ENCODE measurements around the gene ELK1.
A peak's percentile ranks its signal among the peaks of the same experiment; 100 is the strongest.

Gene ELK1

GRCh38 chrX:47618923-47619485 lies 31.4 kb downstream of the ELK1 start:
- H3K9me3 ChIP-seq (ENCODE audit: control insufficient read depth in 5 of 5, low read length in 5 of 5) = peaks cover 0 to 8% (median 0%) of the 10 kb centered on the region in 5 donors
- H3K27ac ChIP-seq (ENCODE audit: low read depth, low read length) = no peak overlapping the region
- no peaks in the 10 kb centered on the region for H3K36me3 ChIP-seq (ENCODE audit: control insufficient read depth in 5 of 5, insufficient read depth in 5 of 5, low read length in 5 of 5)
- H3K9ac ChIP-seq (ENCODE audit: low read length in 5 of 5) = no peak overlapping the region
- H3K4me3 ChIP-seq (ENCODE audit: low read depth in 1 of 5, low read length in 5 of 5) = peak overlapping the region in 1 of 5 donors; percentile 44
- peaks cover 0 to 9% (median 0%) of the 10 kb centered on the region in 5 donors for H3K4me1 ChIP-seq (ENCODE audit: control insufficient read depth in 5 of 5, insufficient read depth in 5 of 5, low read length in 5 of 5)
- peaks cover 0 to 26% (median 14%) of the 10 kb centered on the region in 5 donors for H3K27me3 ChIP-seq (ENCODE audit: control insufficient read depth in 5 of 5, insufficient read depth in 4 of 5, low read length in 5 of 5)

DNA sequence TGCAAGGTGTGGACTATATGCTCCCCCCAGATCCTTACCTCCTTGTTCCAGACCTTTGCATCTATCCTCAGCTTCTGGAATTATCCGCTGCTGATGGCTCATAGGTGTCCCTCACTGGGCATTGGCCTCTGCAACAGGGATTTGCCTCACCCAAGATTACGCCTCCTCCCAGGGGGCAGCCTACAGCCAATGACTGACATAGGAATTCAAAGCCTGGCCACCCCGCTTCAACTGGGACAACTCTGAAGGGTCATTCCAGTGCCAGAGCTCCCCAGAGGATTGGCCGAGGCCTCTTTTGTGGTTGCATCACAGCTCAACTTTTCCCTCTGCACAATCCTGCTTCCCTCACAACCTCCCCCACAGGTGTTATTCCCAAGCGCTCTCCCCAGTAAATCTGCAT lies 35.7 kb downstream of the ELK1 start:
- peaks cover 0 to 3% (median 0%) of the 10 kb centered on the region in 5 donors for H3K4me1 ChIP-seq (ENCODE audit: control insufficient read depth in 5 of 5, insufficient read depth in 5 of 5, low read length in 5 of 5)
- no peaks in the 10 kb centered on the region for H3K36me3 ChIP-seq (ENCODE audit: control insufficient read depth in 5 of 5, insufficient read depth in 5 of 5, low read length in 5 of 5)
- no peak overlapping the region for H3K4me3 ChIP-seq (ENCODE audit: low read depth in 1 of 5, low read length in 5 of 5)
- no peak overlapping the region for H3K9ac ChIP-seq (ENCODE audit: low read length in 5 of 5)
- H3K9me3 ChIP-seq (ENCODE audit: control insufficient read depth in 5 of 5, low read length in 5 of 5) = peaks cover 0 to 6% (median 0%) of the 10 kb centered on the region in 5 donors
- no peak overlapping the region for H3K27ac ChIP-seq (ENCODE audit: low read depth, low read length)
- H3K27me3 ChIP-seq (ENCODE audit: control insufficient read depth in 5 of 5, insufficient read depth in 4 of 5, low read length in 5 of 5) = peaks cover 0 to 19% (median 10%) of the 10 kb centered on the region in 5 donors

- Histone ChIP-seq H3K9me3 (ENCODE audit: control insufficient read depth in 5 of 5, low read length in 5 of 5) (peaks cover 0 to 6% (median 0%) of the 10 kb centered on the region in 5 donors), H3K4me3 (ENCODE audit: low read depth in 1 of 5, low read length in 5 of 5) (no peak overlapping the region), H3K27me3 (ENCODE audit: control insufficient read depth in 5 of 5, insufficient read depth in 4 of 5, low read length in 5 of 5) (peaks cover 0 to 22% (median 12%) of the 10 kb centered on the region in 5 donors), H3K9ac (ENCODE audit: low read length in 5 of 5) (no peak overlapping the region), H3K27ac (ENCODE audit: low read depth, low read length) (no peak overlapping the region), H3K36me3 (ENCODE audit: control insufficient read depth in 5 of 5, insufficient read depth in 5 of 5, low read length in 5 of 5) (no peaks in the 10 kb centered on the region), H3K4me1 (ENCODE audit: control insufficient read depth in 5 of 5, insufficient read depth in 5 of 5, low read length in 5 of 5) (no peaks in the 10 kb centered on the region)
Observed at GRCh38 chrX:47613082-47613481, 37.3 kb downstream of the ELK1 start.

DNA sequence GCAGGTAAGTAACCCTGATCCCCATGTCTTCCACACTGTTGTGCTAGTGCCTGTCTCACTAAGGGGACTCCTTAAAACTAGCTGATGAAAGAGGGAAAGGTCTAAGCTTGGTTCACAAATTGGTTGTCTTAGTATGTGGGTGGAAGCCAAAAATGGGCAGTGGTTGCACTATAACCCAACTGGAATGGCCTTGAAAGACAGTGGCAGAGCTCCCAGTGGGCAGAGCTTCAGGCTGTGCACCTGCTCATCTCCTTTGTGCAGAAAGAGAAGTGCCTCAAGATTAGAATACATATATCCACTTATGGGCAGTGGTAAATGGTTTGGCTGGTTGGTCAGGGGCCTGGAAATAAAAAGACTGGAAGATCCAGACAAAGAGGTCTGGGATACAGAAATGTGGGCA lies 37.9 kb downstream of the ELK1 start:
- peaks cover 0 to 22% (median 12%) of the 10 kb centered on the region in 5 donors for H3K27me3 ChIP-seq (ENCODE audit: control insufficient read depth in 5 of 5, insufficient read depth in 4 of 5, low read length in 5 of 5)
- H3K36me3 ChIP-seq (ENCODE audit: control insufficient read depth in 5 of 5, insufficient read depth in 5 of 5, low read length in 5 of 5) = no peaks in the 10 kb centered on the region
- H3K9me3 ChIP-seq (ENCODE audit: control insufficient read depth in 5 of 5, low read length in 5 of 5) = peaks cover 0 to 6% (median 0%) of the 10 kb centered on the region in 5 donors
- no peak overlapping the region for H3K27ac ChIP-seq (ENCODE audit: low read depth, low read length)
- H3K4me1 ChIP-seq (ENCODE audit: control insufficient read depth in 5 of 5, insufficient read depth in 5 of 5, low read length in 5 of 5) = no peaks in the 10 kb centered on the region
- no peak overlapping the region for H3K4me3 ChIP-seq (ENCODE audit: low read depth in 1 of 5, low read length in 5 of 5)
- H3K9ac ChIP-seq (ENCODE audit: low read length in 5 of 5) = no peak overlapping the region

- Histone ChIP-seq H3K27me3 (ENCODE audit: control insufficient read depth in 5 of 5, insufficient read depth in 4 of 5, low read length in 5 of 5) (peaks cover 0 to 22% (median 12%) of the 10 kb centered on the region in 5 donors), H3K9me3 (ENCODE audit: control insufficient read depth in 5 of 5, low read length in 5 of 5) (peaks cover 0 to 6% (median 0%) of the 10 kb centered on the region in 5 donors), H3K27ac (ENCODE audit: low read depth, low read length) (no peak overlapping the region), H3K4me1 (ENCODE audit: control insufficient read depth in 5 of 5, insufficient read depth in 5 of 5, low read length in 5 of 5) (no peaks in the 10 kb centered on the region), H3K36me3 (ENCODE audit: control insufficient read depth in 5 of 5, insufficient read depth in 5 of 5, low read length in 5 of 5) (no peaks in the 10 kb centered on the region), H3K9ac (ENCODE audit: low read length in 5 of 5) (no peak overlapping the region), H3K4me3 (ENCODE audit: low read depth in 1 of 5, low read length in 5 of 5) (no peak overlapping the region)
Observed at GRCh38 chrX:47611926-47612325, 38.4 kb downstream of the ELK1 start.

DNA sequence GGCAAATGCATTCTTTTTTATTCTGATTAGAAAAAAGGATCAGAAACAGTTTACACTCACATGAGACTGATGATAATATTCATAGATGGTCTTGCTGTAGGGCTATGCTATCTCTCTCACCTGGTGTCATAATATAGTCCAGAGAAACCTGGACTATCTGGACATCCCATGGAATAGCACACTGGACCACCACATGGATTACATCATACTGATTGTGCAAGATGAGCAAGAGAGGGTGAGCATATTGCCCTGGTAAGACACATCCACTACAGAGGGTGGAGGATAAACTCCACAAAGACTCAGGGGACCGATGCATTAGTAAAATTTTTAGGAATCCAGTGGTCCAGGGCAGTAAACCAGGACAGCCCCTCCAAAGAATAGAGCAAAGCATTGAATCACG lies 38.9 kb downstream of the ELK1 start:
- no peak overlapping the region for H3K27ac ChIP-seq (ENCODE audit: low read depth, low read length)

GRCh38 chrX:47610511-47610910 lies 39.9 kb downstream of the ELK1 start:
- Histone ChIP-seq H3K27ac (ENCODE audit: low read depth, low read length) (no peak overlapping the region), H3K9me3 (ENCODE audit: control insufficient read depth in 5 of 5, low read length in 5 of 5) (peaks cover 0 to 6% (median 0%) of the 10 kb centered on the region in 5 donors), H3K4me3 (ENCODE audit: low read depth in 1 of 5, low read length in 5 of 5) (no peak overlapping the region), H3K27me3 (ENCODE audit: control insufficient read depth in 5 of 5, insufficient read depth in 4 of 5, low read length in 5 of 5) (peaks cover 0 to 23% (median 10%) of the 10 kb centered on the region in 5 donors), H3K36me3 (ENCODE audit: control insufficient read depth in 5 of 5, insufficient read depth in 5 of 5, low read length in 5 of 5) (no peaks in the 10 kb centered on the region), H3K9ac (ENCODE audit: low read length in 5 of 5) (no peak overlapping the region), H3K4me1 (ENCODE audit: control insufficient read depth in 5 of 5, insufficient read depth in 5 of 5, low read length in 5 of 5) (no peaks in the 10 kb centered on the region)

More for the DNA sequence above, 38.9 kb downstream of the ELK1 start:
- H3K4me1 ChIP-seq (ENCODE audit: control insufficient read depth in 5 of 5, insufficient read depth in 5 of 5, low read length in 5 of 5) = no peaks in the 10 kb centered on the region
- H3K9ac ChIP-seq (ENCODE audit: low read length in 5 of 5) = no peak overlapping the region
- H3K4me3 ChIP-seq (ENCODE audit: low read depth in 1 of 5, low read length in 5 of 5) = no peak overlapping the region
- H3K27me3 ChIP-seq (ENCODE audit: control insufficient read depth in 5 of 5, insufficient read depth in 4 of 5, low read length in 5 of 5) = peaks cover 0 to 22% (median 12%) of the 10 kb centered on the region in 5 donors
- H3K9me3 ChIP-seq (ENCODE audit: control insufficient read depth in 5 of 5, low read length in 5 of 5) = peaks cover 0 to 6% (median 0%) of the 10 kb centered on the region in 5 donors
- no peaks in the 10 kb centered on the region for H3K36me3 ChIP-seq (ENCODE audit: control insufficient read depth in 5 of 5, insufficient read depth in 5 of 5, low read length in 5 of 5)

DNA sequence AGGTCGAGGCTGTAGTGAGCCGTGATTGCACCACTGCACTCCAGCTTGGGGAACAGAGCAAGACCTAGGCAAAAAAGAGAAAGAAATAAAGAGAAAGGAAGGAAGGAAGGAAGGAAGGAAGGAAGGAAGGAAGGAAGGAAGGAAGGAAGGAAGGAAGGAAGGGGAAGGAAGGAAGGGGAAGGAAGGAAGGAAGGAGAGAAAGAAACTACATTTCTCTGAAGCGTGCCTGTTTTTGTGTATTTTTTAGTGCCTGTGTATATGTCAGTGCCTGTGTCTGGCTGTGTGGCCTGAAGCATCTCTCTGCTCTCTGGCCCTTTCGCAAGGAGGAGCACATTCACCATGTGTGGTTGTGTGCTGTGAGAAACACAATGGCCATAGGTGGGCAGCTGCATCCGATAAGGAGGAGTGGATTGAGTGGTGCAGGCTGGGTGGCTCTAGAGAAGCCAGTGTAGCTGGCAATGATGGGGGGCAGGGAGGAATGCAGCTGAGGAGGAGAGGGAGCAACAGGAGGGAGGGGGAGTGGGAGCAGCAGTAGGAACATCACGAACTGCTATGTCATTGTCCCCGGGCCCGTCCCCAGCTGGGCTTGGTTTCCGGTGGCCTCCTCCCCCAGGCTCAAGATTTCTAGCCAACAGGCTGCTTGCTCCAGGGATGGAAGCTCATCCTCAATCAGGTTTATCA lies 42.1 kb downstream of the ELK1 start:
- Histone ChIP-seq H3K4me3 (ENCODE audit: low read depth in 1 of 5, low read length in 5 of 5) (no peak overlapping the region), H3K36me3 (ENCODE audit: control insufficient read depth in 5 of 5, insufficient read depth in 5 of 5, low read length in 5 of 5) (no peaks in the 10 kb centered on the region), H3K4me1 (ENCODE audit: control insufficient read depth in 5 of 5, insufficient read depth in 5 of 5, low read length in 5 of 5) (no peaks in the 10 kb centered on the region), H3K27ac (ENCODE audit: low read depth, low read length) (no peak overlapping the region), H3K9ac (ENCODE audit: low read length in 5 of 5) (no peak overlapping the region), H3K27me3 (ENCODE audit: control insufficient read depth in 5 of 5, insufficient read depth in 4 of 5, low read length in 5 of 5) (peaks cover 0 to 20% (median 6%) of the 10 kb centered on the region in 5 donors), H3K9me3 (ENCODE audit: control insufficient read depth in 5 of 5, low read length in 5 of 5) (peaks cover 0 to 3% (median 0%) of the 10 kb centered on the region in 5 donors)

DNA sequence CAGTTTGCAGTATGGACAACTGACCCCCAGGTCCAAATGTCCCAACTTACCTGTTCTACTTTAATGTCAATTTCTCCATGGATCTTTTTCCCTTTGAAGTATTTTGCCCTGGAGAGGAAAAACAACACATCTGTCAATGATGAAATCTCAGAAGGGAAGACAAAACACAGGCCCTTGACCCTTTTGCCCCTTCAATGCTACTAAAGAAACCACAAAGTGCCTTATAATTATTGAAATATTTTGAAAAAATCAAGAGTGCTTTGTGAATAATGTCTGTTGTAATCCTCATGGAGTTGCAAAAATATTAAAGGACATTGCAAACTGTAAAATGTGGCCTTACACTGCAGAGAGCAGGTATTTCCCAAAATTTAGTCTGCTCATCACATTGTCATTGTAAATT lies 43.3 kb downstream of the ELK1 start:
- no peak overlapping the region for H3K27ac ChIP-seq (ENCODE audit: low read depth, low read length)
- no peaks in the 10 kb centered on the region for H3K4me1 ChIP-seq (ENCODE audit: control insufficient read depth in 5 of 5, insufficient read depth in 5 of 5, low read length in 5 of 5)
- no peaks in the 10 kb centered on the region for H3K36me3 ChIP-seq (ENCODE audit: control insufficient read depth in 5 of 5, insufficient read depth in 5 of 5, low read length in 5 of 5)
- no peaks in the 10 kb centered on the region for H3K9me3 ChIP-seq (ENCODE audit: control insufficient read depth in 5 of 5, low read length in 5 of 5)
- no peak overlapping the region for H3K4me3 ChIP-seq (ENCODE audit: low read depth in 1 of 5, low read length in 5 of 5)
- peaks cover 0 to 19% (median 6%) of the 10 kb centered on the region in 5 donors for H3K27me3 ChIP-seq (ENCODE audit: control insufficient read depth in 5 of 5, insufficient read depth in 4 of 5, low read length in 5 of 5)
- H3K9ac ChIP-seq (ENCODE audit: low read length in 5 of 5) = no peak overlapping the region

DNA sequence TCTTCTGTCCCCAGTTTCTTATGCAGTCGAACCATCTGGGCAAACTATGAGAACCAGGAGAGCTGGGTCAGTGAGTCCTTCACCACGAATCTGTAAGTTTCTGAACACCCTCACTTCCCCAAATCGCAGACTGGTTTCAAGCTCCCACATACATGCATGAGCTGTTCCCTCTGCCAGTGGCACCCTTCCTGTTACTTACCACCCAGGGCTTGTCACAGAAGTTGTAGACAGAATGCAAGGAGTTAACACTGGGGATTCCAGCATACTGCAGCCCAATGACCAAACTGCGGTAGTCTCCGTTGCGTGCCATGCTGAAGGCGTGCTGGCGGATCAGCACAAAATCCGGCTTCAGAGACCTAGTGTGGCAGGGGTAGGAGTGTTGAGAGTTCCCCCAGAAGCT lies 45.3 kb downstream of the ELK1 start:
- Histone ChIP-seq H3K4me3 (ENCODE audit: low read depth in 1 of 5, low read length in 5 of 5) (no peak overlapping the region), H3K4me1 (ENCODE audit: control insufficient read depth in 5 of 5, insufficient read depth in 5 of 5, low read length in 5 of 5) (no peaks in the 10 kb centered on the region), H3K9me3 (ENCODE audit: control insufficient read depth in 5 of 5, low read length in 5 of 5) (peaks cover 0 to 9% (median 3%) of the 10 kb centered on the region in 5 donors), H3K27me3 (ENCODE audit: control insufficient read depth in 5 of 5, insufficient read depth in 4 of 5, low read length in 5 of 5) (peaks cover 0 to 16% (median 6%) of the 10 kb centered on the region in 5 donors), H3K9ac (ENCODE audit: low read length in 5 of 5) (no peak overlapping the region), H3K27ac (ENCODE audit: low read depth, low read length) (no peak overlapping the region), H3K36me3 (ENCODE audit: control insufficient read depth in 5 of 5, insufficient read depth in 5 of 5, low read length in 5 of 5) (no peaks in the 10 kb centered on the region)
